ENCODE data around the gene NEMP2.
"Not testable (repeated sequence)": the region's sequence is repeated elsewhere in the genome, so short reads cannot be mapped to it uniquely, and the experiment has no call there.

The NEMP2 gene

GRCh38 chr2:190486037-190486623, 48.4 kb downstream of the NEMP2 start:
- Histone ChIP-seq H3K9me3 (ENCODE audit: control insufficient read depth, low read length) (no peaks in the 10 kb centered on the region), H3K4me3 (ENCODE audit: low read length) (no peak overlapping the region)
- DNase-seq (ENCODE audit: low read depth) = no peak

GRCh38 chr2:190482451-190482850, 52.1 kb downstream of the NEMP2 start:
- Histone ChIP-seq H3K27me3 (replicated peaks; ENCODE audit: control insufficient read depth, insufficient read depth, low read length) (no peaks in the 10 kb centered on the region), H3K9me3 (ENCODE audit: control insufficient read depth, low read length) (no peaks in the 10 kb centered on the region), H3K4me3 (ENCODE audit: low read length) (no peak overlapping the region), H3K4me1 (ENCODE audit: control insufficient read depth, insufficient read depth, low read length) (peaks cover 19% of the 10 kb centered on the region), H3K36me3 (ENCODE audit: control insufficient read depth, insufficient read depth, low read length, severe bottlenecking) (no peaks in the 10 kb centered on the region), H3K9ac (ENCODE audit: low read length) (no peak overlapping the region)
- DNase-seq (ENCODE audit: low read depth) = peak; percentile 78

More at GRCh38 chr2:190486037-190486623, 48.4 kb downstream of the NEMP2 start:
- Histone ChIP-seq H3K36me3 (ENCODE audit: control insufficient read depth, insufficient read depth, low read length, severe bottlenecking) (peaks cover under 1% of the 10 kb centered on the region), H3K9ac (ENCODE audit: low read length) (no peak overlapping the region), H3K4me1 (ENCODE audit: control insufficient read depth, insufficient read depth, low read length) (peaks cover 9% of the 10 kb centered on the region), H3K27me3 (replicated peaks; ENCODE audit: control insufficient read depth, insufficient read depth, low read length) (no peaks in the 10 kb centered on the region)

- DNase-seq (ENCODE audit: low read depth) = no peak
- Histone ChIP-seq H3K27me3 (replicated peaks; ENCODE audit: control insufficient read depth, insufficient read depth, low read length) (no peaks in the 10 kb centered on the region), H3K9me3 (ENCODE audit: control insufficient read depth, low read length) (no peaks in the 10 kb centered on the region), H3K4me1 (ENCODE audit: control insufficient read depth, insufficient read depth, low read length) (peaks cover 17% of the 10 kb centered on the region), H3K4me3 (ENCODE audit: low read length) (no peak overlapping the region), H3K9ac (ENCODE audit: low read length) (no peak overlapping the region), H3K36me3 (ENCODE audit: control insufficient read depth, insufficient read depth, low read length, severe bottlenecking) (no peaks in the 10 kb centered on the region)
These were observed 53.2 kb downstream of the NEMP2 start for GRCh38 chr2:190481339-190481738.

- H3K27me3 ChIP-seq (replicated peaks; ENCODE audit: control insufficient read depth, insufficient read depth, low read length) = no peaks in the 10 kb centered on the region
These were observed 55.8 kb downstream of the NEMP2 start for GRCh38 chr2:190478572-190479195.

GRCh38 chr2:190477661-190478454, 56.7 kb downstream of the NEMP2 start:
- Histone ChIP-seq H3K4me1 (ENCODE audit: control insufficient read depth, insufficient read depth, low read length) (peaks cover 14% of the 10 kb centered on the region), H3K9me3 (ENCODE audit: control insufficient read depth, low read length) (no peaks in the 10 kb centered on the region), H3K9ac (ENCODE audit: low read length) (no peak overlapping the region), H3K36me3 (ENCODE audit: control insufficient read depth, insufficient read depth, low read length, severe bottlenecking) (no peaks in the 10 kb centered on the region), H3K27me3 (replicated peaks; ENCODE audit: control insufficient read depth, insufficient read depth, low read length) (no peaks in the 10 kb centered on the region), H3K4me3 (ENCODE audit: low read length) (peak overlapping the region; percentile 1)
- peak; percentile 34 for DNase-seq (ENCODE audit: low read depth)

More at GRCh38 chr2:190478572-190479195, 55.8 kb downstream of the NEMP2 start:
- H3K9ac ChIP-seq (ENCODE audit: low read length) = no peak overlapping the region
- H3K4me3 ChIP-seq (ENCODE audit: low read length) = no peak overlapping the region
- H3K4me1 ChIP-seq (ENCODE audit: control insufficient read depth, insufficient read depth, low read length) = peaks cover 14% of the 10 kb centered on the region
- no peaks in the 10 kb centered on the region for H3K9me3 ChIP-seq (ENCODE audit: control insufficient read depth, low read length)
- no peaks in the 10 kb centered on the region for H3K36me3 ChIP-seq (ENCODE audit: control insufficient read depth, insufficient read depth, low read length, severe bottlenecking)
- no peak for DNase-seq (ENCODE audit: low read depth)

- Histone ChIP-seq H3K9ac (ENCODE audit: low read length) (no peak overlapping the region), H3K4me3 (ENCODE audit: low read length) (no peak overlapping the region), H3K9me3 (ENCODE audit: control insufficient read depth, low read length) (no peaks in the 10 kb centered on the region), H3K36me3 (ENCODE audit: control insufficient read depth, insufficient read depth, low read length, severe bottlenecking) (no peaks in the 10 kb centered on the region), H3K4me1 (ENCODE audit: control insufficient read depth, insufficient read depth, low read length) (peaks cover 24% of the 10 kb centered on the region), H3K27me3 (replicated peaks; ENCODE audit: control insufficient read depth, insufficient read depth, low read length) (no peaks in the 10 kb centered on the region)
- no peak for DNase-seq (ENCODE audit: low read depth)
These were observed 64.2 kb downstream of the NEMP2 start for GRCh38 chr2:190470256-190470826.

GRCh38 chr2:190469771-190470170, 64.8 kb downstream of the NEMP2 start:
- no peak overlapping the region for H3K4me3 ChIP-seq (ENCODE audit: low read length)
- peak; percentile 20 for DNase-seq (ENCODE audit: low read depth)
- H3K9me3 ChIP-seq (ENCODE audit: control insufficient read depth, low read length) = no peaks in the 10 kb centered on the region
- H3K4me1 ChIP-seq (ENCODE audit: control insufficient read depth, insufficient read depth, low read length) = peaks cover 24% of the 10 kb centered on the region
- H3K36me3 ChIP-seq (ENCODE audit: control insufficient read depth, insufficient read depth, low read length, severe bottlenecking) = no peaks in the 10 kb centered on the region
- no peaks in the 10 kb centered on the region for H3K27me3 ChIP-seq (replicated peaks; ENCODE audit: control insufficient read depth, insufficient read depth, low read length)
- no peak overlapping the region for H3K9ac ChIP-seq (ENCODE audit: low read length)

GRCh38 chr2:190468814-190469569, 65.5 kb downstream of the NEMP2 start:
- no peaks in the 10 kb centered on the region for H3K36me3 ChIP-seq (ENCODE audit: control insufficient read depth, insufficient read depth, low read length, severe bottlenecking)
- H3K4me1 ChIP-seq (ENCODE audit: control insufficient read depth, insufficient read depth, low read length) = peaks cover 24% of the 10 kb centered on the region
- H3K9ac ChIP-seq (ENCODE audit: low read length) = peak overlapping the region; percentile 4
- no peaks in the 10 kb centered on the region for H3K27me3 ChIP-seq (replicated peaks; ENCODE audit: control insufficient read depth, insufficient read depth, low read length)
- DNase-seq (ENCODE audit: low read depth) = peak; percentile 96
- no peak overlapping the region for H3K4me3 ChIP-seq (ENCODE audit: low read length)
- H3K9me3 ChIP-seq (ENCODE audit: control insufficient read depth, low read length) = no peaks in the 10 kb centered on the region

GRCh38 chr2:190468354-190468753, 66.2 kb downstream of the NEMP2 start:
- peaks cover 24% of the 10 kb centered on the region for H3K4me1 ChIP-seq (ENCODE audit: control insufficient read depth, insufficient read depth, low read length)
- H3K9me3 ChIP-seq (ENCODE audit: control insufficient read depth, low read length); H3K27me3 ChIP-seq (replicated peaks; ENCODE audit: control insufficient read depth, insufficient read depth, low read length); H3K36me3 ChIP-seq (ENCODE audit: control insufficient read depth, insufficient read depth, low read length, severe bottlenecking); DNase-seq (ENCODE audit: low read depth): not testable (repeated sequence)
- peak overlapping the region; percentile 54 for H3K4me3 ChIP-seq (ENCODE audit: low read length)
- peak overlapping the region; percentile 57 for H3K9ac ChIP-seq (ENCODE audit: low read length)

- Histone ChIP-seq H3K4me3 (ENCODE audit: low read length) (peak overlapping the region; percentile 54), H3K27me3 (replicated peaks; ENCODE audit: control insufficient read depth, insufficient read depth, low read length) (no peaks in the 10 kb centered on the region)
- DNase-seq (ENCODE audit: low read depth) = peak; percentile 45
These were observed 66.9 kb downstream of the NEMP2 start for GRCh38 chr2:190467575-190468083.

More at GRCh38 chr2:190467575-190468083, 66.9 kb downstream of the NEMP2 start:
- Histone ChIP-seq H3K4me1 (ENCODE audit: control insufficient read depth, insufficient read depth, low read length) (peaks cover 24% of the 10 kb centered on the region), H3K9me3 (ENCODE audit: control insufficient read depth, low read length) (no peaks in the 10 kb centered on the region), H3K9ac (ENCODE audit: low read length) (peak overlapping the region; percentile 57), H3K36me3 (ENCODE audit: control insufficient read depth, insufficient read depth, low read length, severe bottlenecking) (no peaks in the 10 kb centered on the region)

Data from adipocyte (in vitro differentiated cells).